GM12891 (cell line): ENCODE measurements around the gene DENND1C.

Experiments
- POLR2A ChIP-seq: IDR thresholded peaks from 2 replicates; pipeline ENCODE4 v1.6.1; 2011; ENCODE audit warnings: low read depth, low read length, control low read depth
- POLR2AphosphoS5 ChIP-seq: IDR thresholded peaks from 2 replicates; pipeline ENCODE4 v1.6.1; 2011; ENCODE audit warnings: low read depth, low read length, control low read depth
- POU2F2 ChIP-seq: IDR thresholded peaks from 2 replicates; pipeline ENCODE4 v1.6.1; 2011; ENCODE audit warnings: low read depth, mild to moderate bottlenecking, control low read depth, low read length, moderate library complexity
- TAF1 ChIP-seq: IDR thresholded peaks from 2 replicates; pipeline ENCODE4 v1.6.1; 2011; ENCODE audit warnings: low read depth, low read length, control low read depth

GRCh38 chr19:6450166-6450565 is 31.4 kb downstream of the DENND1C start:
- no peak for TF ChIP-seq POLR2A
- no peak for TF ChIP-seq POLR2AphosphoS5
- no peak for TF ChIP-seq TAF1
- TF ChIP-seq POU2F2 = no peak
